ENCODE results near the gene LSM14B. TPM values are rescaled to one million over a fixed set of nuclear protein-coding genes. Genes with fewer than 3 reads are reported as not detected.

Gene LSM14B
- 26.3 and 31.8 TPM in 2 replicates for total RNA-seq

DNA sequence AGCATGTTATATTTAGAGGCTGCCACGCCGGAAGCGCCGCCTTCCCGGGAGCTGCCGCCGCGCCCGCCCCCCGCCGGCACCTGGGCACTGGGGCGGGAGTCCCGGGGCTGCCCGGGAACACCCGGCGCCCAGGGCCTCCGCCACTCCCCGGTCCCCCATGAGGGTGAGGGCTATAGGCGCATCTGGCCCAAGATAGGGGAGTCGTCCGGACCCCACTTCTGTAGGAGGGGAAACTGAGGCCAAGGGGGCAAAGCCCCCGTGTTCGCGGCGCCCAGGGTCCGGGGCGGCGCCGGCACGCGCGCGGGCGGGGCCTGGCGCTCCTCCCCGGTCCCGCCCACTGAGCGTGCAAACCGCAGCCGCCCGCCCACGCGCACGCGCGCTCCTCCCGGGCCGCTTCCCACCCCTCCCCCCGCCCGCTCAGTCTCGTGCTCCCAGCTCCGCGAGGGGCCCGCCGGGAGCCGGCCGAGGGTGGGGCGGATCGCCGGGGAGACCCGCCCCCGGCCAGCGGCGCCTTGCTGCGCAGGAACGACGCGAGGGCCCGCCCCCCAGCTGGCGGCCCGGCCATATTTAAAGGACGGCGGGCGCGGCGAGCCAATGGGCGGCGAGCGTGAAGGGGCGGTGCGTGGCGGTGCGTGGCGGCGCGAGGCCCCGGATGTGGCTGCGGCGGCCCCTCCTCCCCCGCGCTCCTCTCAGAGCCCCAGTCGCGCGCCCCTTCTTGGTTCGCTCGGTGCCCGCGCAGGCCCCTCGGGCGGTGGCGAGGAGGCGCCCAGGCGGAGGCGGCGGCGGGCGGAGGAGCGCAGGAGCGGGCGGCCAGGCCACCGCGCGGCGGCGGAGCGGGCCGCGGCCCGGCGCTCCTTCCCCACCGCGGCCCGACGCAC lies at the start of gene LSM14B:
Gene LSM14B (plus strand): TSS at position 700 of the 878 bp plus-strand sequence. CDS start 192 bp downstream, outside the sequence.

DNA sequence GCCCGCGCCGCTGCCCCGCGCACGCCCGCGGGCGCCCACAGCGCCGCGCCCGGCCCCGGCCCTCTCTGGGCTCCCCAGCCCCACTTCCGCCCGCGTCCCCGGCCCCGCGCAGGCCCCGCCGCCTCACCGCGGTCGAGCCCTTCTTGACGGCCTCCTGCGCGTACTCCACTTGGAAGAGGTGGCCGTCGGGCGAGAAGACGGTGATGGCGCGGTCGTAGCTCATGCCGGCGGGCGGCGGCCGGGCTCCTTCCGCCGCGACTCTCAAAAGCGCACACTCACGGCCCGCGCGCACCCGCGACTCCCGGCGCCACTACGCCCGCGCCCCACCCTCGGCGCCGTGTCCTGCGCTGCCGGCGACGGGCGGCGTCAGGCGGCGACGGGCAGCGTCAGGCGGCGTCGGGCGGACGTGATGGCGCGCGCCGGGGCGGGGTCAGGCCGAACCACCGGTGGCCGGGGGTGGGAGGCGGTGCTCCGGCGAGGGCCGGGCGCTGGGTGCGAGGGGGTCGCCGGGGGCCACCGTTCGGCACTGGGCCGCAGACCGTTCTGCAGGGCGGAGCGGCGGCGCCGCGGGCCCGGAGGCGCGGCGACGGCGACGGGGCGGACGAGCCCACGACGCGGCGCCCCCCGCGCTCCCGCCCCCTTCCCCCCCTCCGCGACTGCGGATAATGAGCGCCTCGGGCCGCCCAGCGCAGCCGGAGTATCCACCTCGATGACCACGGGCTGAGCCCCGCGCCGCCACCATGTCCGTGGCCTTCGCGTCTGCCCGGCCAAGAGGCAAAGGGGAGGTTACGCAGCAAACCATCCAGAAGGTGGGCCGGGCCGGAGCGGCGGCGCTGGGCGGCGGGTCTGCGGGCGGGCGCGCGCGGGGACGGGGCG lies 21.0 kb downstream of the LSM14B start, which contains the start of the genes PSMA7 and SS18L1:
Gene PSMA7 (minus strand): TSS at position 314 of the 876 bp plus-strand sequence. CDS start 91 bp downstream, at position 223.
Gene SS18L1 (plus strand): TSS at position 689 of the 876 bp plus-strand sequence. CDS start 52 bp downstream, at position 741.

DNA sequence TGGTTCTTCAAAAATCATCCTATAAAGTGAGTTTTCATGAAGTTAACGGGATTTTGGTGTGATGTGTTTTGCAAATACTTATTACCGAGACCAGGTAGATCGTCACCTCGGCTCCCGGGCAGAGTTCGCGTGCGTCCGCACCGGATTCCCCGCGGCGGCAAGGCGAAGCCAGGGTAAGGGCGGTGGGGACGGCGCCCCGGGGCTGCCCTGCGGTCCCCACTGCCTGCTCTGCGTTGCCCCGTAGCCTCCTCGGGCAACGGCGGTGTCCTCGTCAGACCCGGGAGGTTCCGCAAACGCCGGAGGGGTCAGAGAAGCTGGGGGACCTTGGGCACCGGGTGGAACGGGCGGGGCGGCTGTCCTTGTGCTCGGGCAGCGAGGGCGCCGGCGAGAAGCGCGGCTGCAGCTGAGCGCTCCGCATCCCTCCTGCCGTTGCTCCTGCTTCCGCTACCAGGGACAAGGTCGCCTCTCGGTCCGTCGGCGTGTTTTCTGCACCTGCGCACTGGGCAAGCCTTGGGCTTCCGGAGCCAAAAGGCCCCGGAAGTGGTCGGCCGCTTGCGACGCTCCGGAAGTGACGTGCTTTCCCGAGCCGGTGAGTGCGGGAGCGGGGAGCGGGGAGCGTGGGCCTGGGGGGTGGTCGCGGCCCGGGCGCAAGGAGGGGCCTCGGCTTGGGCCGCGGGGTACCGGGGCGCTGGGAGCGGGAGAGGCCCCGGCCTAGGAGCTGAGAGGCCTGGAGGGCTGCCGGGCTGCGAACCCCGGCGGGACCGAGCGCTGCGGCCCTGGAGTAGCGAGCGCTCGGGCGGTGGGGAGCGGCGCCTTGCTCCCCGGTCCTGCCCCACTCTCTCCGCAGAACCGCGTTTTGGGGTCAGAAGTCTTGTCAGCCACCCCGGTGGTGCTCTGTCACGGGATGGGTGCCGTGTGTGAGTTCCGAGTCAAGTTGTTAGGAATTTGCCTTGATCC lies 60.5 kb downstream of the LSM14B start, which contains the start of gene MTG2:
Gene MTG2 (plus strand): TSS at position 560 of the 957 bp plus-strand sequence. CDS start 10,393 bp downstream, outside the sequence.

Other genes with a start within 250 kb of the LSM14B start
- 6.0 and 7.1 TPM in 2 replicates for gene TAF4, start 56.6 kb upstream of the LSM14B start, total RNA-seq
- gene PSMA7, start 20.9 kb downstream of the LSM14B start, total RNA-seq, result 141 and 276 TPM in 2 replicates
- gene SS18L1, start 21.3 kb downstream of the LSM14B start, total RNA-seq, result 11.8 and 16.5 TPM in 2 replicates
- gene MTG2, start 60.6 kb downstream of the LSM14B start, total RNA-seq, result 20.8 and 22.6 TPM in 2 replicates
- gene HRH3, start 97.8 kb downstream of the LSM14B start, total RNA-seq, result not detected in 2 replicates
- gene OSBPL2, start 116.0 kb downstream of the LSM14B start, total RNA-seq, result 36.9 and 37.4 TPM in 2 replicates
- 75.8 and 144 TPM in 2 replicates for gene ADRM1, start 180.5 kb downstream of the LSM14B start, total RNA-seq
- gene LAMA5, start 244.8 kb downstream of the LSM14B start, total RNA-seq, result 27.9 and 36.9 TPM in 2 replicates

Data from placental epithelial cell (primary cell).